GM12874 (cell line): Measurements from ENCODE around the gene EVA1C.

ENCODE experiments used
- CTCF ChIP-seq: IDR thresholded peaks from 2 replicates; pipeline ENCODE4 v1.5.1; 2011; ENCODE audit warnings: low read depth, mild to moderate bottlenecking, control low read depth, low read length, moderate library complexity; ENCODE audit not compliant: insufficient read depth

Gene EVA1C

GRCh38 chr21:32392299-32392879 is 20.1 kb upstream of the EVA1C start:
- TF ChIP-seq CTCF = no peak

GRCh38 chr21:32392880-32393676 is 19.4 kb upstream of the EVA1C start, which contains the start of gene URB1:
URB1 (minus strand) TSS chr21:32393012; CDS start chr21:32392910, 102 bp downstream.
- no peak for TF ChIP-seq CTCF

- no peak for TF ChIP-seq CTCF
These were observed 18.9 kb upstream of the EVA1C start for GRCh38 chr21:32393677-32394001.

- TF ChIP-seq CTCF = peak; percentile 45
These were observed 9.2 kb upstream of the EVA1C start for GRCh38 chr21:32403201-32403777.

GRCh38 chr21:32406405-32406804 is 6.1 kb upstream of the EVA1C start:
- TF ChIP-seq CTCF = no peak

GRCh38 chr21:32410291-32410690 is 2.2 kb upstream of the EVA1C start:
- no peak for TF ChIP-seq CTCF

GRCh38 chr21:32410916-32411315 is 1.6 kb upstream of the EVA1C start:
- no peak for TF ChIP-seq CTCF
